HepG2 (cell line): ENCODE data around the gene RAB3IP.

Source experiments
- AKAP8 ChIP-seq: sonication (generic); formaldehyde crosslinking; IDR thresholded peaks from 2 replicates; pipeline ENCODE4 v1.5.1; 2020; ENCODE audit warnings: mild to moderate bottlenecking, missing genetic modification reagents
- CHD2 ChIP-seq: IDR thresholded peaks from 2 replicates; pipeline ENCODE4 v1.6.1; 2011; ENCODE audit warnings: low read depth, low read length, improper control_type of control experiment
- POLR2AphosphoS5 ChIP-seq: IDR thresholded peaks from 2 replicates; pipeline ENCODE4 v1.6.1; 2012; ENCODE audit warnings: low read depth, low read length
- RAD21 ChIP-seq: fragments of 450-650 bp; formaldehyde crosslinking; IDR thresholded peaks from 2 replicates; pipeline ENCODE4 v1.5.0; 2020; ENCODE audit warnings: mild to moderate bottlenecking
- SMC3 ChIP-seq: IDR thresholded peaks from 2 replicates; pipeline ENCODE4 v1.6.1; 2011; ENCODE audit warnings: low read length, improper control_type of control experiment
- YEATS4 ChIP-seq: sonication (generic); formaldehyde crosslinking; IDR thresholded peaks from 2 replicates; pipeline ENCODE4 v1.4.0; 2020; ENCODE audit warnings: missing genetic modification reagents, borderline replicate concordance
- ZBTB3 ChIP-seq: sonication (generic); formaldehyde crosslinking; IDR thresholded peaks from 2 replicates; pipeline ENCODE4 v1.4.0; 2020; ENCODE audit warnings: low read depth, mild to moderate bottlenecking, moderate library complexity, missing genetic modification reagents, borderline replicate concordance
- ZNF34 ChIP-seq: sonication (generic); formaldehyde crosslinking; IDR thresholded peaks from 2 replicates; pipeline ENCODE4 v1.4.0; 2020; ENCODE audit warnings: mild to moderate bottlenecking, missing genetic modification reagents, borderline replicate concordance
- ZNF574 ChIP-seq: sonication (generic); formaldehyde crosslinking; IDR thresholded peaks from 2 replicates; pipeline ENCODE4 v1.4.0; 2020; ENCODE audit warnings: missing genetic modification reagents
- ZNF747 ChIP-seq: sonication (generic); formaldehyde crosslinking; IDR thresholded peaks from 2 replicates; pipeline ENCODE4 v1.8.1; 2023; ENCODE audit warnings: missing genetic modification reagents, mild to moderate bottlenecking, borderline replicate concordance

DNA sequence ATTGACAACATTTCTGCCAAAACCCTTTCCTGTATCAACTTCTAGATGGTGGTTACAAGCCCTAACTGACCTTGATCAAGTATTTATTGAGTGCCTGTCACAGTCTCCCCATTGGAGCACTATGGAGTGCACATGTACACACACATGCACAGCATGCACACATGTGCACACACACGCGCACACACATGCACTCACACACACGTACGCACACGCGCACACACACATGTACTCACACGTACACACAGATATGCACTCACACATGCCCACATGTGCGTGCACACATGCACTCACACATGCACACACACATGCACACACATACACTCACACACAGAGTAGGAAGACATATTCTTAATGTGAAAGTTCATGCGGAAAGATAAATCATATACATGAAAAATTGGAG lies 130.0 kb downstream of the RAB3IP start:
- TF ChIP-seq SMC3 (no peak), YEATS4 (CRISPR knock-in tag) (no peak), POLR2AphosphoS5 (no peak), ZNF747 (CRISPR knock-in tag) (no peak), ZBTB3 (CRISPR knock-in tag) (no peak), AKAP8 (CRISPR knock-in tag) (no peak), CHD2 (no peak), ZNF34 (CRISPR knock-in tag) (no peak), ZNF574 (CRISPR knock-in tag) (no peak), RAD21 (CRISPR knock-in tag) (no peak)
